CD14-positive monocyte (primary cell): ENCODE results near the gene GCGR. TPM values are rescaled to one million over a fixed set of nuclear protein-coding genes. Genes with fewer than 3 reads are reported as not detected.

ENCODE experiments used
- DNase-seq, 3 donors: peaks; one replicate each; pipeline ENCODE4 v3.0.0-alpha.2; 2011 to 2022
- H2AFZ ChIP-seq: 2 replicates; pipeline ENCODE4 v1.6.0; 2012; ENCODE audit warnings: mild to moderate bottlenecking, low read depth, low read length, inconsistent platforms; ENCODE audit not compliant: insufficient read depth, poor library complexity, severe bottlenecking
- H3K27ac ChIP-seq, 2 donors: 1 replicate in 1 of 2; 2 replicates in 1 of 2; pipeline ENCODE4 v1.5.1; 2012 to 2013; ENCODE audit warnings: low read length in 2 of 2, control low read depth in 1 of 2, inconsistent platforms in 1 of 2, low read depth in 1 of 2, mild to moderate bottlenecking in 1 of 2
- H3K27me3 ChIP-seq, 2 donors: one replicate each; pipeline versions ENCODE4 v1.6.0 to v1.6.1; 2011 to 2013; ENCODE audit warnings: low read length in 2 of 2; ENCODE audit not compliant: control insufficient read depth in 2 of 2, insufficient read depth in 2 of 2
- H3K36me3 ChIP-seq, 2 donors: replicated peaks in 1 of 2; 1 replicate in 1 of 2; 2 replicates in 1 of 2; pipeline versions ENCODE4 v1.5.1 to v1.6.1; 2012 to 2013; ENCODE audit warnings: low read length in 2 of 2, control low read depth in 1 of 2, inconsistent platforms in 1 of 2, mild to moderate bottlenecking in 1 of 2; ENCODE audit not compliant: insufficient read depth in 2 of 2, control insufficient read depth in 1 of 2
- H3K4me1 ChIP-seq, 2 donors: 1 replicate in 1 of 2; 2 replicates in 1 of 2; pipeline versions ENCODE4 v1.5.1 to v1.6.1; 2012 to 2013; ENCODE audit warnings: low read length in 2 of 2, control low read depth in 1 of 2, inconsistent platforms in 1 of 2, mild to moderate bottlenecking in 1 of 2, moderate library complexity in 1 of 2; ENCODE audit not compliant: insufficient read depth in 2 of 2, control insufficient read depth in 1 of 2
- H3K4me2 ChIP-seq: replicated peaks from 2 replicates; pipeline ENCODE3; 2012; ENCODE audit warnings: low read length, moderate library complexity, mild to moderate bottlenecking; ENCODE audit not compliant: poor library complexity, severe bottlenecking; ENCODE audit errors: extremely low read depth
- H3K4me3 ChIP-seq, 3 experiments: fragments of 200-600 bp in 1 of 3; sonication (generic) in 1 of 3; replicated peaks in 1 of 3; 1 replicate in 2 of 3; 2 replicates in 1 of 3; pipeline ENCODE4 v1.5.1; 2011 to 2013; ENCODE audit warnings: low read length in 3 of 3, mild to moderate bottlenecking in 3 of 3, control low read depth in 2 of 3, low read depth in 2 of 3, inconsistent platforms in 1 of 3, moderate library complexity in 1 of 3
- H3K79me2 ChIP-seq: 2 replicates; pipeline ENCODE4 v1.6.0; 2012; ENCODE audit warnings: mild to moderate bottlenecking, control low read depth, inconsistent platforms, low read length, moderate library complexity; ENCODE audit not compliant: insufficient read depth
- H3K9ac ChIP-seq: 2 replicates; pipeline ENCODE4 v1.6.0; 2017; ENCODE audit warnings: low read length, mild to moderate bottlenecking; ENCODE audit not compliant: insufficient read depth, poor library complexity, severe bottlenecking
- H3K9me3 ChIP-seq, 2 donors: replicated peaks in 1 of 2; 1 replicate in 1 of 2; 2 replicates in 1 of 2; pipeline versions ENCODE4 v1.5.1 to v1.6.1; 2012 to 2013; ENCODE audit warnings: low read length in 2 of 2, control low read depth in 1 of 2; ENCODE audit not compliant: control insufficient read depth in 1 of 2, insufficient read depth in 1 of 2
- H4K20me1 ChIP-seq: 2 replicates; pipeline ENCODE4 v1.6.0; 2012; ENCODE audit warnings: mild to moderate bottlenecking, low read length, control low read depth, moderate library complexity; ENCODE audit not compliant: insufficient read depth
- H3K27ac Mint-ChIP-seq, 7 donors: one replicate each; pipeline ENCODE4 v1.8.0; 2020; ENCODE audit warnings: mild to moderate bottlenecking in 7 of 7, mixed read lengths in 7 of 7, moderate library complexity in 6 of 7, inconsistent platforms in 2 of 7
- H3K27me3 Mint-ChIP-seq, 3 donors: one replicate each; pipeline ENCODE4 v1.8.0; 2021 to 2022; ENCODE audit warnings: low read depth in 3 of 3, mild to moderate bottlenecking in 3 of 3, mixed read lengths in 3 of 3, moderate library complexity in 3 of 3, inconsistent platforms in 1 of 3
- H3K36me3 Mint-ChIP-seq, 2 donors: one replicate each; pipeline ENCODE4 v1.8.0; 2020; ENCODE audit warnings: mixed read lengths in 2 of 2, inconsistent platforms in 1 of 2, mild to moderate bottlenecking in 1 of 2
- H3K4me1 Mint-ChIP-seq: one replicate; pipeline ENCODE4 v1.8.0; 2020; ENCODE audit warnings: mild to moderate bottlenecking, mixed read lengths
- H3K4me3 Mint-ChIP-seq, 2 donors: one replicate each; pipeline ENCODE4 v1.8.0; 2020; ENCODE audit warnings: mild to moderate bottlenecking in 2 of 2, mixed read lengths in 2 of 2, moderate library complexity in 1 of 2
- H3K9me3 Mint-ChIP-seq, 7 donors: one replicate each; pipeline ENCODE4 v1.8.0; 2020 to 2022; ENCODE audit warnings: mixed read lengths in 7 of 7, mild to moderate bottlenecking in 6 of 7, moderate library complexity in 6 of 7, inconsistent platforms in 2 of 7
- WGBS: methylation state at CpG from one replicate; pipeline ENCODE4 v1.1.5; 2013; ENCODE audit warnings: missing lambda C conversion rate; ENCODE audit not compliant: insufficient coverage; 5-methylcytosine and 5-hydroxymethylcytosine counted together
- intact Hi-C, 2 donors: fragments of 100-400 bp; cut with micrococcal nuclease; formaldehyde crosslinking; loops; one replicate each; pipeline versions ENCODE4 v1.15.0 to v1.15.1; 2023
- polyA plus RNA-seq, 3 donors: library from polyadenylated mRNA; depleted of rRNA in 1 of 3; unstranded in 2 of 3; stranded (reverse) in 1 of 3; fragments of 300-500 nt in 2 of 3; fragments of >200 nt in 1 of 3; fragmentation: Illumina TruSeq in 2 of 3; gene quantifications; 1 replicate in 2 of 3; 2 replicates in 1 of 3; pipeline ENCODE4 v1.2.3, GENCODE V29; 2012 to 2021
- TF ChIP-seq, protein P1 (sequence below): fragments of 200-600 bp; IDR thresholded peaks from one replicate; pipeline ENCODE4 v1.8.0; 2022; ENCODE audit warnings: antibody characterized with exemption, mild to moderate bottlenecking

GCGR gene
- polyA plus RNA-seq, 3 donors, result not detected

- TF ChIP-seq, protein P1, sequence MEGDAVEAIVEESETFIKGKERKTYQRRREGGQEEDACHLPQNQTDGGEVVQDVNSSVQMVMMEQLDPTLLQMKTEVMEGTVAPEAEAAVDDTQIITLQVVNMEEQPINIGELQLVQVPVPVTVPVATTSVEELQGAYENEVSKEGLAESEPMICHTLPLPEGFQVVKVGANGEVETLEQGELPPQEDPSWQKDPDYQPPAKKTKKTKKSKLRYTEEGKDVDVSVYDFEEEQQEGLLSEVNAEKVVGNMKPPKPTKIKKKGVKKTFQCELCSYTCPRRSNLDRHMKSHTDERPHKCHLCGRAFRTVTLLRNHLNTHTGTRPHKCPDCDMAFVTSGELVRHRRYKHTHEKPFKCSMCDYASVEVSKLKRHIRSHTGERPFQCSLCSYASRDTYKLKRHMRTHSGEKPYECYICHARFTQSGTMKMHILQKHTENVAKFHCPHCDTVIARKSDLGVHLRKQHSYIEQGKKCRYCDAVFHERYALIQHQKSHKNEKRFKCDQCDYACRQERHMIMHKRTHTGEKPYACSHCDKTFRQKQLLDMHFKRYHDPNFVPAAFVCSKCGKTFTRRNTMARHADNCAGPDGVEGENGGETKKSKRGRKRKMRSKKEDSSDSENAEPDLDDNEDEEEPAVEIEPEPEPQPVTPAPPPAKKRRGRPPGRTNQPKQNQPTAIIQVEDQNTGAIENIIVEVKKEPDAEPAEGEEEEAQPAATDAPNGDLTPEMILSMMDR, result no peak
- H3K79me2 ChIP-seq, result no peaks in the 10 kb centered on the region
- Mint-ChIP-seq H3K36me3 (no peaks in the 10 kb centered on the region), H3K4me3 (no peak overlapping the region), H3K27me3 (peaks cover 4 to 28% (median 14%) of the 10 kb centered on the region in 3 donors), H3K9me3 (peaks cover 0 to 2% (median 0%) of the 10 kb centered on the region in 7 donors), H3K27ac (no peak overlapping the region), H3K4me1 (peaks cover 4% of the 10 kb centered on the region)
- no peak overlapping the region for H2AFZ ChIP-seq
- H3K4me2 ChIP-seq, result no peak overlapping the region
- 79% methylated on average over 18 of the region's 24 CpGs for WGBS
- intact Hi-C loops, result no loop called here
- H3K36me3 ChIP-seq, result no peaks in the 10 kb centered on the region
- no peak overlapping the region for H3K9ac ChIP-seq
- DNase-seq, result no peak
- H3K9me3 ChIP-seq, result no peaks in the 10 kb centered on the region
- peaks cover 0 to 4% of the 10 kb centered on the region in 2 donors for H3K27me3 ChIP-seq
- no peaks in the 10 kb centered on the region for H3K4me1 ChIP-seq
- no peak overlapping the region for H3K27ac ChIP-seq
- H3K4me3 ChIP-seq, result no peak overlapping the region
- no peaks in the 10 kb centered on the region for H4K20me1 ChIP-seq
Measured at GRCh38 chr17:81814748-81815645, 11.0 kb downstream of the GCGR start.

GRCh38 chr17:81815646-81815986 lies 11.7 kb downstream of the GCGR start:
- Histone ChIP-seq H3K27ac (no peak overlapping the region), H3K36me3 (no peaks in the 10 kb centered on the region), H3K79me2 (no peaks in the 10 kb centered on the region), H3K9ac (no peak overlapping the region), H2AFZ (no peak overlapping the region), H3K4me1 (no peaks in the 10 kb centered on the region), H3K4me2 (no peak overlapping the region), H3K27me3 (peaks cover 0 to 4% of the 10 kb centered on the region in 2 donors), H3K9me3 (no peaks in the 10 kb centered on the region), H3K4me3 (no peak overlapping the region), H4K20me1 (no peaks in the 10 kb centered on the region)
- peaks cover 0 to 2% (median 0%) of the 10 kb centered on the region in 7 donors for H3K9me3 Mint-ChIP-seq
- no peaks in the 10 kb centered on the region for H3K36me3 Mint-ChIP-seq
- intact Hi-C loops, result no loop called here
- no CpG with 5 or more reads among the region's 2 CpGs for WGBS
- no peak for DNase-seq
- H3K4me3 Mint-ChIP-seq, result no peak overlapping the region
- peaks cover 0 to 23% (median 9%) of the 10 kb centered on the region in 3 donors for H3K27me3 Mint-ChIP-seq
- H3K27ac Mint-ChIP-seq, result no peak overlapping the region
- TF ChIP-seq, protein P1, result no peak
- H3K4me1 Mint-ChIP-seq, result peaks cover 4% of the 10 kb centered on the region
